Measurements from ENCODE around the gene EWSR1. TPM values are rescaled to one million over a fixed set of nuclear protein-coding genes. Genes with fewer than 3 reads are reported as not detected.

EWSR1 gene
- polyA plus RNA-seq, 3 donors, result 81.2 to 280 (median 136) TPM

DNA sequence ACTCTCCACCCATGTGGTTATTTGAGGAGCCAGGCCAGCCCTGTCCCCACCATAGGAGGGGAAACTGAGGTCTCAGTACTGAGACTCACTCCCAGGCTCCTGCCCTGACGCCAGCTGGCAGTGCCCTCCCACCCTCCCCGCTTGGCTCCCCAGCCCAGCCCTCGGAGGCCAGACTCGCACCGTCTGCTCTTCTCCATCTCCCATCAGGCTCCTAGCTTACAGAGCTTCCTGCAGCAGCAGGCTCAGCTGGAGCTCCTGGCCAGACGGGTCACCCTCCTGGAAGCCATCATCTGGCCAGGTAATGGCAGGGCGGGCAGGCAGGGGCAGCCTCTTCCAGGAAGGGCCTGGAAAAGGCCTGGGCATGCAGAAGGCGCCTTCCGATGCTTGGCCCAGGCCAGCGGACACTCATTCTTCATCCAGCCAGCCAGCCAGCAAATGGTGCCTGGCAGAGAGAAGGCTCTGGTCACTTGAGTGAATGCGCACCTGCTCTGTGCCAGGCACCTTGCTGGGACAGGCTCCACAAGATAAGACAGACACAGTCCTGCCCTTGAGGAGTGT, 12.9 kb upstream of the EWSR1 start:
- WGBS (ENCODE audit: insufficient coverage), result 98% methylated on average over 7 of the region's 11 CpGs
- Mint-ChIP-seq H3K27ac (no peak overlapping the region), H3K4me3 (no peak overlapping the region), H3K36me3 (peaks cover 2 to 5% of the 10 kb centered on the region in 2 donors), H3K4me1 (no peaks in the 10 kb centered on the region), H3K27me3 (ENCODE audit: low read depth in 3 of 3) (peaks cover 0 to 4% (median 4%) of the 10 kb centered on the region in 3 donors), H3K9me3 (no peaks in the 10 kb centered on the region)
- Histone ChIP-seq H3K4me2 (replicated peaks; ENCODE audit: extremely low read depth, low read length, poor library complexity, severe bottlenecking) (no peak overlapping the region), H3K27me3 (ENCODE audit: control insufficient read depth in 2 of 2, insufficient read depth in 2 of 2, low read length in 2 of 2) (no peaks in the 10 kb centered on the region), H3K4me1 (ENCODE audit: control insufficient read depth in 1 of 2, insufficient read depth in 2 of 2, low read length in 2 of 2) (no peaks in the 10 kb centered on the region), H3K9ac (ENCODE audit: insufficient read depth, low read length, poor library complexity, severe bottlenecking) (no peak overlapping the region), H4K20me1 (ENCODE audit: insufficient read depth, low read length) (no peaks in the 10 kb centered on the region), H3K36me3 (replicated peaks in 1 of 2; ENCODE audit: control insufficient read depth in 1 of 2, insufficient read depth in 2 of 2, low read length in 2 of 2) (peaks cover 0 to 3% of the 10 kb centered on the region in 2 donors), H3K79me2 (ENCODE audit: insufficient read depth, low read length) (no peaks in the 10 kb centered on the region), H3K9me3 (replicated peaks in 1 of 2; ENCODE audit: control insufficient read depth in 1 of 2, insufficient read depth in 1 of 2, low read length in 2 of 2) (no peaks in the 10 kb centered on the region), H3K27ac (ENCODE audit: low read depth in 1 of 2, low read length in 2 of 2) (no peak overlapping the region), H2AFZ (ENCODE audit: insufficient read depth, low read depth, low read length, poor library complexity, severe bottlenecking) (no peak overlapping the region), H3K4me3 (replicated peaks in 1 of 3; ENCODE audit: low read depth in 2 of 3, low read length in 3 of 3) (no peak overlapping the region)
- intact Hi-C loops (cut with micrococcal nuclease), result no loop called here
- TF ChIP-seq, protein P1, sequence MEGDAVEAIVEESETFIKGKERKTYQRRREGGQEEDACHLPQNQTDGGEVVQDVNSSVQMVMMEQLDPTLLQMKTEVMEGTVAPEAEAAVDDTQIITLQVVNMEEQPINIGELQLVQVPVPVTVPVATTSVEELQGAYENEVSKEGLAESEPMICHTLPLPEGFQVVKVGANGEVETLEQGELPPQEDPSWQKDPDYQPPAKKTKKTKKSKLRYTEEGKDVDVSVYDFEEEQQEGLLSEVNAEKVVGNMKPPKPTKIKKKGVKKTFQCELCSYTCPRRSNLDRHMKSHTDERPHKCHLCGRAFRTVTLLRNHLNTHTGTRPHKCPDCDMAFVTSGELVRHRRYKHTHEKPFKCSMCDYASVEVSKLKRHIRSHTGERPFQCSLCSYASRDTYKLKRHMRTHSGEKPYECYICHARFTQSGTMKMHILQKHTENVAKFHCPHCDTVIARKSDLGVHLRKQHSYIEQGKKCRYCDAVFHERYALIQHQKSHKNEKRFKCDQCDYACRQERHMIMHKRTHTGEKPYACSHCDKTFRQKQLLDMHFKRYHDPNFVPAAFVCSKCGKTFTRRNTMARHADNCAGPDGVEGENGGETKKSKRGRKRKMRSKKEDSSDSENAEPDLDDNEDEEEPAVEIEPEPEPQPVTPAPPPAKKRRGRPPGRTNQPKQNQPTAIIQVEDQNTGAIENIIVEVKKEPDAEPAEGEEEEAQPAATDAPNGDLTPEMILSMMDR (IDR thresholded peaks at IDR 0.05), result no peak
- no peak for DNase-seq

DNA sequence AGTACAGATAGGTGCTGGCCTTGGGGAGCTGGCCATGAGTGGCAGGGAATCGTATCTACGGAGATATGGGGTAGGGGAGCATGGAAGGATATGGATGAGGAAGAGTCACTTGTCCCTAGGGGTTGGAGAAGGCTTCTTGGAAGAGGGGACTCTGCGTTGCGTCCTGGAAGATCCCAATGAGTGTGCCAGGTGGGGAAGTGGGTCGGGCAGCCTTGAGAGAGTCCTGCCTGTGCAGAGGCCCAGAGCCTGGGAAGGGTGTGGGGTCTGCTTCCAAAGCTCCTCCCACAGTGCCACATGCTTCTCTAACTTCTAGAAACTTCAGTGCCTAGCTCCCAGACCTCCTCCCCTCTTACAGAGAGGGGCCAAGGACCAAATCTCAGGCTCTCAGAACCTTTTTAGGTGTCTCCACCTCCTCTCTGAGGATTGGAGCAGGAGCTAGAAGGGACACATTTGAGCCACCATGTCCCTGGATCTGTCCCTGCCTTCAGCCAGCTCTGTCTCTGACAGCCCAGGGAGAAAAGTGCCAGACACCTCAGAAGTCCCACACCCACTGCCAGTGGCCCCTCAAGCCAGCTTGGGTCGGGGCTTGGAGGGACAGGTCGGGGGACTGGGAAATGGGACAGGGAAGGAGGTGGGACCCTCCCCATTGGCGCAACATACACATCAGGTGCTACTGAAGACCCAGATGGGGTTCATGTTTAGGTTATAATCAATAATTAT, 11.3 kb upstream of the EWSR1 start:
- Histone ChIP-seq H3K4me1 (ENCODE audit: control insufficient read depth in 1 of 2, insufficient read depth in 2 of 2, low read length in 2 of 2) (no peaks in the 10 kb centered on the region), H3K79me2 (ENCODE audit: insufficient read depth, low read length) (no peaks in the 10 kb centered on the region), H3K27ac (ENCODE audit: low read depth in 1 of 2, low read length in 2 of 2) (no peak overlapping the region), H2AFZ (ENCODE audit: insufficient read depth, low read depth, low read length, poor library complexity, severe bottlenecking) (no peak overlapping the region), H3K27me3 (ENCODE audit: control insufficient read depth in 2 of 2, insufficient read depth in 2 of 2, low read length in 2 of 2) (no peaks in the 10 kb centered on the region), H4K20me1 (ENCODE audit: insufficient read depth, low read length) (no peaks in the 10 kb centered on the region), H3K9ac (ENCODE audit: insufficient read depth, low read length, poor library complexity, severe bottlenecking) (no peak overlapping the region), H3K9me3 (replicated peaks in 1 of 2; ENCODE audit: control insufficient read depth in 1 of 2, insufficient read depth in 1 of 2, low read length in 2 of 2) (no peaks in the 10 kb centered on the region), H3K4me3 (replicated peaks in 1 of 3; ENCODE audit: low read depth in 2 of 3, low read length in 3 of 3) (no peak overlapping the region), H3K4me2 (replicated peaks; ENCODE audit: extremely low read depth, low read length, poor library complexity, severe bottlenecking) (no peak overlapping the region), H3K36me3 (replicated peaks in 1 of 2; ENCODE audit: control insufficient read depth in 1 of 2, insufficient read depth in 2 of 2, low read length in 2 of 2) (peaks cover 0 to 3% of the 10 kb centered on the region in 2 donors)
- no peaks in the 10 kb centered on the region for H3K4me1 Mint-ChIP-seq
- no peak overlapping the region for H3K4me3 Mint-ChIP-seq
- intact Hi-C loops (cut with micrococcal nuclease), result no loop called here
- H3K27ac Mint-ChIP-seq, result no peak overlapping the region
- H3K27me3 Mint-ChIP-seq (ENCODE audit: low read depth in 3 of 3), result peaks cover 0 to 2% (median 1%) of the 10 kb centered on the region in 3 donors
- H3K36me3 Mint-ChIP-seq, result peaks cover 2 to 13% of the 10 kb centered on the region in 2 donors
- no peaks in the 10 kb centered on the region for H3K9me3 Mint-ChIP-seq
- TF ChIP-seq, protein P1 (IDR thresholded peaks at IDR 0.05), result no peak
- no peak for DNase-seq
- 100% methylated on average over 2 of the region's 8 CpGs for WGBS (ENCODE audit: insufficient coverage)
